ENCODE data around the gene PDE4B.

DNA sequence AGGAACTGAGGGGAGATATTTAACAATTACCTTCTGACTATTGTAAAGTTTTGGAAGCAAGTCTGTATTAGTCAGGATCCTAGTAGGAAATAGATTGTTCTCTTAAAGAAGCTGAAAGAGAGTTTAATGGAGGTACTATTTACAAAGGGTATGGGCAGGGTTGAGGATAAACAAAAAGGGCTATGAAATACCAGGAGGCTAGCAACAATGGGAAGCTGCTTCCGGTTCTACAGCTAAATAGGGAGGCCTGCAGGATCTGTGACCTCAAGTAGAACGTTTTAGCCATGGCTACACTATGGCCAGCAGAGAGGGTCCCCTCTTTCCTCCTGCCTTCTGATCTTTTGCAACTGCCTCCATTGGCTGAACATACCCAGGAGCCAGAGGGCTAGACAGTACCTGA is 117.7 kb downstream of the PDE4B start:
- TF ChIP-seq, protein P1, sequence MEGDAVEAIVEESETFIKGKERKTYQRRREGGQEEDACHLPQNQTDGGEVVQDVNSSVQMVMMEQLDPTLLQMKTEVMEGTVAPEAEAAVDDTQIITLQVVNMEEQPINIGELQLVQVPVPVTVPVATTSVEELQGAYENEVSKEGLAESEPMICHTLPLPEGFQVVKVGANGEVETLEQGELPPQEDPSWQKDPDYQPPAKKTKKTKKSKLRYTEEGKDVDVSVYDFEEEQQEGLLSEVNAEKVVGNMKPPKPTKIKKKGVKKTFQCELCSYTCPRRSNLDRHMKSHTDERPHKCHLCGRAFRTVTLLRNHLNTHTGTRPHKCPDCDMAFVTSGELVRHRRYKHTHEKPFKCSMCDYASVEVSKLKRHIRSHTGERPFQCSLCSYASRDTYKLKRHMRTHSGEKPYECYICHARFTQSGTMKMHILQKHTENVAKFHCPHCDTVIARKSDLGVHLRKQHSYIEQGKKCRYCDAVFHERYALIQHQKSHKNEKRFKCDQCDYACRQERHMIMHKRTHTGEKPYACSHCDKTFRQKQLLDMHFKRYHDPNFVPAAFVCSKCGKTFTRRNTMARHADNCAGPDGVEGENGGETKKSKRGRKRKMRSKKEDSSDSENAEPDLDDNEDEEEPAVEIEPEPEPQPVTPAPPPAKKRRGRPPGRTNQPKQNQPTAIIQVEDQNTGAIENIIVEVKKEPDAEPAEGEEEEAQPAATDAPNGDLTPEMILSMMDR (IDR thresholded peaks at IDR 0.05), result no peak
- no peak for TF ChIP-seq POLR2A (IDR thresholded peaks at IDR 0.05)

Measured in heart left ventricle (tissue), 13 donors.